AG09319 (cell line): ENCODE measurements around the gene NUTM1.
"Not testable (repeated sequence)": the region's sequence is repeated elsewhere in the genome, so short reads cannot be mapped to it uniquely, and the experiment has no call there.

Experiments used
- DNase-seq: peaks from one replicate; pipeline ENCODE4 v3.0.0-alpha.2; 2010; ENCODE audit warnings: low read depth; ENCODE audit errors: extremely low read depth
- CTCF ChIP-seq: IDR thresholded peaks from 2 replicates; pipeline ENCODE4 v1.5.1; 2011; ENCODE audit warnings: low read depth, mild to moderate bottlenecking, inconsistent platforms, low read length, moderate library complexity

The NUTM1 gene

GRCh38 chr15:34376856-34377255, 33.7 kb downstream of the NUTM1 start:
- no peak for DNase-seq
- no peak for TF ChIP-seq CTCF

DNA sequence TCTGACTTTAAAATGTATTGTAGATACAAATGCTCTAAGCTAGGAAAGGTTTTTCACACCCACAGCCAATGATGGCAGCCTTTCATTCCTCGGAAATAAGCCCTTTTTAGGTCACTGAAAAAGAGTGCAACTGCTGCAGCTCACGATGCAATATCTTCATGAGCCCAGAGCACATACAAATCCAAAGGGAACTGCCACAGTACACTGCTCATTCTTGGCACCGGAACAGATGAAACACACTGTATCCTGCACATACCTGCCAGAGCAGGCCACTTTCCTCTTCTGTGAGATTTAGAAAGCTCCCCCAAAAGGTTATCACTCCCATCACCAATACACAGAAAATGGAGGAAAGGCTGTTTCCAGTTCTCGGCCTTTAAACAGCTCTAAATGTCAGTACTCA, 37.4 kb downstream of the NUTM1 start:
- DNase-seq, result not testable (repeated sequence)

DNA sequence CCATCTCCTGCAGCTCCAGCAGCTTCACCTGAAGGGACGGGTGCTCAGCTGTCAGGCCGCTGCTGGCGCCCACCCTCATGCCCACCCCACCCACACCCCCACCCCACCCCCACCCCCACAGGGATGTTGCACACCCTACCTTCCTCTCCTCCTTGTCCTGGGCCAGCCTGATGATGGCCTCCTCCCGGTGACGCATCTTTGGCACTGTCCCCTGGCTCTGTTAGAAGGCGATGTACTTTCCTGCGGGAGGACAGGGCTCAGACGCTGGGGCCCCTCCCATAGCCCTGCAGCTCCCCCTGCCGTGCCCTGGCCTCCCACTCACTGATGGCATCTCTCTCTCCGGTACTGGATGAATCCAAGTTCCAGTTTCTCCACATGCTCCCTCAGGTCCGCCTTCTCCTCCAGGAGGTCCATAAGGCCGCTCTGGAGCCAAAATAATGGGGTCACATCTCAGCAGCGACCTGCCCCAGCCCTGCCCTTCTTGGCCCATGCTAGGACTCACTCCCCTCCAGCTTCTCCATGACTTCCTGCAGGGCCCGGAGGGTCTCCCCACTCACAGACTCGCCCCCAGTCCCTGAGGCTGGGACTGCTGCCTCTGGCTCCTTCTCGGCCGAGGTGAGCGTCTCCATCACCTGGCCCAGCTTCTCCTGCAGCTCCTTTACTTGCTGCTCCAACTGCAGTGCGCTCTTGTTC, 38.9 kb downstream of the NUTM1 start:
- DNase-seq, result not testable (repeated sequence)

- not testable (repeated sequence) for DNase-seq
Measured at GRCh38 chr15:34389594-34390086, 46.5 kb downstream of the NUTM1 start.

DNA sequence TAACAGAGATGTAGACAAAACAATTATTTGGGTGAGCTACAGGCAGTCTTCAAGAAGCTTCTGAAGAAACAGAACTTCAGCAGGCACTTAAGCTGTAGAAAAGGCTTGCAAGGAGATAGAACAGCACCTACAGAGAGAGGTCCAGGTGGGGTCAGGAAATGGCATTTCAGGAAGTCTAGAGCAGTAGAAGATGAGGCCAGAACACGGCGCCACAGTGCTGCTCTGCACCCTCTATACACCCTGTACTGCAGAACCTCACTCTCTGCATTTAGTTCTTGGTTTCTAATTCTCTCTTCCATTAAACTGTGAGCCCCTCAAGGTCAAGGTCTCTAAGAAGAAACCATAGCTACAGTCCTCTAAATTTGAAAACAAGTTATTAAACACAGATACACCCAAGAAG, 49.9 kb downstream of the NUTM1 start:
- DNase-seq, result not testable (repeated sequence)

- not testable (repeated sequence) for DNase-seq
Measured at GRCh38 chr15:34397637-34398259, 54.6 kb downstream of the NUTM1 start.

DNA sequence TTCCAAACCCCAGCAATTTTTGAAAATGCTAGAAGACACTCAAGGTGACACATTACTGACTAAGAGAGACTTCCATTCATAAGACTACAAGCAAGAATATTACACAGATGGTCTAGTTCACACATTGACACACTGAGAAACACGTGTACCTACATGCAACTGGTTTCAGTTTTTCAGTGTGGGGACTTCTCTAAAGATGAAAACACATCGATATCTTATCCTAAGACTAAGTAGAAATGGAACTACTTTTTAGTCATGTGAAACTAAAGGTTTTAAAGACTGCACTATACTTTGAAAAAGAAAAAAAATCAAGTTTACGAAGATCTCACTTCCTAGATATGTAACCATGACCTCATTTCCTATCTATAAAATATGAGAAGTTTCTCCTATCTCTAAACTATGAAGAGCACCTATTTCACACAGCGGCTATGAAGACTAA, 60.1 kb downstream of the NUTM1 start:
- DNase-seq, result not testable (repeated sequence)

DNA sequence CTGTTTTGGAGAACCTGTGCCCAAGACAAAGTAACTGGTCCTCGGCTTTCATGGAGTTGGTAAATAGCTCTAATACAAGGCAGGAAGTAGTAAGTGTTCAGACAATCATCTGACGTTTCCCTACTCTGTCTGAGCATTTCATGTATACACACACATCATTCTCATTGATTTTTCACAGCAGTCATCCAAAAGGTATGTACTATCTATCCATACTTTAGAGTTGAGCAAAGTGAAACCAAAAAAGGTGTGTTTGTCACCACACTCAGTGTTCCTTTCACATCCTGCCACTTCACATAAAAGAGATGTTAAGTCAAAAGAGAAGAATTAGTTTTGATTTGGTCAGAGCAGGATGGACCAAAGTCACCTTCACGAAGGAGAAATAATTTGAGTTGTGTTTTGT, 60.8 kb downstream of the NUTM1 start:
- DNase-seq, result not testable (repeated sequence)
